Measurements from ENCODE around the gene FARS2. TPM values are rescaled to one million over a fixed set of nuclear protein-coding genes. Genes with fewer than 3 reads are reported as not detected.

FARS2 gene
- polyA plus RNA-seq, 1 donor from 2014 or later, result 11.9 TPM

- no peak overlapping the region for H2AFZ ChIP-seq (ENCODE audit: low read depth, low read length)
- TF ChIP-seq SMC3 (conservative IDR thresholded peaks at IDR 0.05; ENCODE audit: poor library complexity) (no peak), REST (IDR thresholded peaks at IDR 0.05; ENCODE audit: borderline replicate concordance) (no peak), EP300 (conservative IDR thresholded peaks at IDR 0.05; ENCODE audit: poor library complexity, severe bottlenecking) (no peak), CTCF (IDR thresholded peaks at IDR 0.05; ENCODE audit: poor library complexity, severe bottlenecking) (no peak), EZH2 (IDR thresholded peaks at IDR 0.05; ENCODE audit: borderline replicate concordance, insufficient read depth, low read length, poor library complexity, severe bottlenecking) (no peak), MXI1 (conservative IDR thresholded peaks at IDR 0.05; ENCODE audit: poor library complexity, severe bottlenecking) (no peak), TAF1 (IDR thresholded peaks at IDR 0.05; ENCODE audit: low read depth) (no peak), RAD21 (conservative IDR thresholded peaks at IDR 0.05) (no peak), POLR2AphosphoS5 (IDR thresholded peaks at IDR 0.05) (no peak)
- H3K27ac ChIP-seq (ENCODE audit: low read length), result no peak overlapping the region
Observed at GRCh38 chr6:5230081-5230480, 31.2 kb upstream of the FARS2 start.

GRCh38 chr6:5231289-5231688 is 30.0 kb upstream of the FARS2 start:
- H3K79me2 ChIP-seq (replicated peaks; ENCODE audit: insufficient read depth, low read length), result no peaks in the 10 kb centered on the region
- no peak overlapping the region for H2AFZ ChIP-seq (ENCODE audit: low read depth, low read length)
- H3F3A ChIP-seq (ENCODE audit: insufficient read depth, low read length, poor library complexity, severe bottlenecking), result no peaks in the 10 kb centered on the region
- TF ChIP-seq EZH2 (IDR thresholded peaks at IDR 0.05; ENCODE audit: borderline replicate concordance, insufficient read depth, low read length, poor library complexity, severe bottlenecking), result no peak
- H4K20me1 ChIP-seq (ENCODE audit: insufficient read depth), result no peaks in the 10 kb centered on the region
- H3K4me2 ChIP-seq (ENCODE audit: low read length), result no peak overlapping the region
- no peaks in the 10 kb centered on the region for H3K9me3 ChIP-seq (ENCODE audit: low read length)
- no peak overlapping the region for H3K27ac ChIP-seq (ENCODE audit: low read length)
- no peaks in the 10 kb centered on the region for H3K36me3 ChIP-seq (ENCODE audit: insufficient read depth, low read length)
- no peak overlapping the region for H3K9ac ChIP-seq (ENCODE audit: low read length)
- no peak overlapping the region for H3K4me3 ChIP-seq (ENCODE audit: low read length)
- H3K9me2 ChIP-seq (ENCODE audit: insufficient read depth, low read length), result no peaks in the 10 kb centered on the region
- H3K27me3 ChIP-seq (ENCODE audit: insufficient read depth, low read depth, low read length), result no peaks in the 10 kb centered on the region

More at GRCh38 chr6:5230081-5230480, 31.2 kb upstream of the FARS2 start:
- Histone ChIP-seq H3K36me3 (ENCODE audit: insufficient read depth, low read length) (no peaks in the 10 kb centered on the region), H4K20me1 (ENCODE audit: insufficient read depth) (no peaks in the 10 kb centered on the region), H3K4me2 (ENCODE audit: low read length) (no peak overlapping the region), H3K9ac (ENCODE audit: low read length) (no peak overlapping the region), H3K79me2 (replicated peaks; ENCODE audit: insufficient read depth, low read length) (no peaks in the 10 kb centered on the region), H3K4me3 (ENCODE audit: low read length) (no peak overlapping the region), H3F3A (ENCODE audit: insufficient read depth, low read length, poor library complexity, severe bottlenecking) (no peaks in the 10 kb centered on the region), H3K27me3 (ENCODE audit: insufficient read depth, low read depth, low read length) (no peaks in the 10 kb centered on the region), H3K9me2 (ENCODE audit: insufficient read depth, low read length) (no peaks in the 10 kb centered on the region), H3K9me3 (ENCODE audit: low read length) (no peaks in the 10 kb centered on the region)

GRCh38 chr6:5234874-5235273 is 26.4 kb upstream of the FARS2 start:
- Histone ChIP-seq H3K79me2 (replicated peaks; ENCODE audit: insufficient read depth, low read length) (no peaks in the 10 kb centered on the region), H3K9me2 (ENCODE audit: insufficient read depth, low read length) (no peaks in the 10 kb centered on the region), H3K9ac (ENCODE audit: low read length) (no peak overlapping the region), H3K27ac (ENCODE audit: low read length) (no peak overlapping the region), H3K27me3 (ENCODE audit: insufficient read depth, low read depth, low read length) (no peaks in the 10 kb centered on the region), H3K4me3 (ENCODE audit: low read length) (no peak overlapping the region), H3K36me3 (ENCODE audit: insufficient read depth, low read length) (no peaks in the 10 kb centered on the region), H3F3A (ENCODE audit: insufficient read depth, low read length, poor library complexity, severe bottlenecking) (no peaks in the 10 kb centered on the region), H3K9me3 (ENCODE audit: low read length) (no peaks in the 10 kb centered on the region), H3K4me2 (ENCODE audit: low read length) (no peak overlapping the region), H2AFZ (ENCODE audit: low read depth, low read length) (no peak overlapping the region), H4K20me1 (ENCODE audit: insufficient read depth) (no peaks in the 10 kb centered on the region)
- TF ChIP-seq SMC3 (conservative IDR thresholded peaks at IDR 0.05; ENCODE audit: poor library complexity) (no peak), REST (IDR thresholded peaks at IDR 0.05; ENCODE audit: borderline replicate concordance) (no peak), RAD21 (conservative IDR thresholded peaks at IDR 0.05) (no peak), CTCF (IDR thresholded peaks at IDR 0.05; ENCODE audit: poor library complexity, severe bottlenecking) (no peak), EZH2 (IDR thresholded peaks at IDR 0.05; ENCODE audit: borderline replicate concordance, insufficient read depth, low read length, poor library complexity, severe bottlenecking) (no peak), TAF1 (IDR thresholded peaks at IDR 0.05; ENCODE audit: low read depth) (no peak), POLR2AphosphoS5 (IDR thresholded peaks at IDR 0.05) (no peak), MXI1 (conservative IDR thresholded peaks at IDR 0.05; ENCODE audit: poor library complexity, severe bottlenecking) (no peak), EP300 (conservative IDR thresholded peaks at IDR 0.05; ENCODE audit: poor library complexity, severe bottlenecking) (no peak)
